ENCODE results near the gene EXOC1. TPM values are rescaled to one million over a fixed set of nuclear protein-coding genes. Genes with fewer than 3 reads are reported as not detected.

The EXOC1 gene
- total and polyA plus RNA-seq, 2 experiments from 2014 or later = 13.4 to 22.2 TPM

DNA sequence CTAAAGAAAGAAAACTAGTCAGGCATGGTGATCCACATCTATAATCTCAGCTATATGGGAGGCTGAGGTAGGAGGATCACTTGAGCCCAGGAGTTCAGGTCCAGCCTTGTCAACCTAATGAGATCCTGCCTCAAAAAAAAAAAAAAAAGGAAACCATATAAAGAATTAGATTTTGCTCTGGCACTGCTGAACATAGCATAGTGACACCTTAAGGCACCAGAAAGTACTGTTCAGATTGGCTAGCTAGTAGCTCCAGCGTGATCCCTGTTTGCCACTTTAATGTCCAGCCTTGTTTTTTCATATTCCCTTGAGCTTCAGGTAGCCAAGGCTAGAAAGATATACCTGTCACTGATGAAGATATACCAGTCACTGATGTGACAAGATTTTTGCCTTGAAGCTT is 34.1 kb downstream of the EXOC1 start:
- Mint-ChIP-seq H3K4me1 (peaks cover 5% of the 10 kb centered on the region; the same call in 2 of the 3 replicates), H3K27me3 (ENCODE audit: insufficient read depth, low read depth, poor library complexity) (no peaks in the 10 kb centered on the region), H3K9me3 (no peaks in the 10 kb centered on the region; the same call in 2 of the 3 replicates), H3K36me3 (ENCODE audit: low read depth) (no peaks in the 10 kb centered on the region), H3K27ac (no peak overlapping the region), H3K4me3 (no peak overlapping the region)
- no peaks in the 10 kb centered on the region for H3F3A ChIP-seq (replicated peaks; ENCODE audit: low read depth)
- no peak for ATAC-seq
- TF ChIP-seq, protein P1, sequence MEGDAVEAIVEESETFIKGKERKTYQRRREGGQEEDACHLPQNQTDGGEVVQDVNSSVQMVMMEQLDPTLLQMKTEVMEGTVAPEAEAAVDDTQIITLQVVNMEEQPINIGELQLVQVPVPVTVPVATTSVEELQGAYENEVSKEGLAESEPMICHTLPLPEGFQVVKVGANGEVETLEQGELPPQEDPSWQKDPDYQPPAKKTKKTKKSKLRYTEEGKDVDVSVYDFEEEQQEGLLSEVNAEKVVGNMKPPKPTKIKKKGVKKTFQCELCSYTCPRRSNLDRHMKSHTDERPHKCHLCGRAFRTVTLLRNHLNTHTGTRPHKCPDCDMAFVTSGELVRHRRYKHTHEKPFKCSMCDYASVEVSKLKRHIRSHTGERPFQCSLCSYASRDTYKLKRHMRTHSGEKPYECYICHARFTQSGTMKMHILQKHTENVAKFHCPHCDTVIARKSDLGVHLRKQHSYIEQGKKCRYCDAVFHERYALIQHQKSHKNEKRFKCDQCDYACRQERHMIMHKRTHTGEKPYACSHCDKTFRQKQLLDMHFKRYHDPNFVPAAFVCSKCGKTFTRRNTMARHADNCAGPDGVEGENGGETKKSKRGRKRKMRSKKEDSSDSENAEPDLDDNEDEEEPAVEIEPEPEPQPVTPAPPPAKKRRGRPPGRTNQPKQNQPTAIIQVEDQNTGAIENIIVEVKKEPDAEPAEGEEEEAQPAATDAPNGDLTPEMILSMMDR (conservative IDR thresholded peaks at IDR 0.05; ENCODE audit: low read depth in 2 of 2) = peak; percentile 33 to 35; a peak in 3 of 4 replicates
- no peak for TF ChIP-seq NANOG (IDR thresholded peaks at IDR 0.05; ENCODE audit: borderline replicate concordance)
- H3K4me3 ChIP-seq = no peak overlapping the region
- H3K9me2 ChIP-seq (ENCODE audit: insufficient read depth) = no peaks in the 10 kb centered on the region
- DNase-seq (ENCODE audit: low spot score) = peak; percentile 36
- no peak overlapping the region for H3K4me2 ChIP-seq
- no peak overlapping the region for H3K27ac ChIP-seq (ENCODE audit: low read depth)
- H3K27me3 ChIP-seq (ENCODE audit: insufficient read depth) = no peaks in the 10 kb centered on the region
- no peaks in the 10 kb centered on the region for H3K4me1 ChIP-seq (ENCODE audit: insufficient read depth)
- H2AFZ ChIP-seq = no peak overlapping the region
- H3K36me3 ChIP-seq (ENCODE audit: insufficient read depth) = no peaks in the 10 kb centered on the region
- H4K20me1 ChIP-seq (replicated peaks; ENCODE audit: insufficient read depth) = no peaks in the 10 kb centered on the region; the same call in 1 of the 2 replicates
- H3K79me2 ChIP-seq (replicated peaks; ENCODE audit: insufficient read depth) = no peaks in the 10 kb centered on the region

GRCh38 chr4:55892156-55892555 is 38.7 kb downstream of the EXOC1 start:
- ATAC-seq (no peak), DNase-seq (ENCODE audit: low spot score) (no peak)
- H3F3A ChIP-seq (replicated peaks; ENCODE audit: low read depth) = no peaks in the 10 kb centered on the region
- Mint-ChIP-seq H3K27me3 (ENCODE audit: insufficient read depth, low read depth, poor library complexity) (no peaks in the 10 kb centered on the region), H3K36me3 (ENCODE audit: low read depth) (peaks cover 5% of the 10 kb centered on the region; the same call in 2 of the 3 replicates), H3K4me3 (no peak overlapping the region), H3K27ac (no peak overlapping the region; the same call in 1 of the 2 replicates), H3K9me3 (no peaks in the 10 kb centered on the region), H3K4me1 (peaks cover 5% of the 10 kb centered on the region; the same call in 2 of the 3 replicates)
- no peaks in the 10 kb centered on the region for H3K79me2 ChIP-seq (replicated peaks; ENCODE audit: insufficient read depth)
- no peaks in the 10 kb centered on the region for H3K27me3 ChIP-seq (ENCODE audit: insufficient read depth)
- H3K9me2 ChIP-seq (ENCODE audit: insufficient read depth) = no peaks in the 10 kb centered on the region
- H3K4me2 ChIP-seq = no peak overlapping the region
- H3K4me1 ChIP-seq (ENCODE audit: insufficient read depth) = no peaks in the 10 kb centered on the region
- no peak overlapping the region for H3K4me3 ChIP-seq
- H3K27ac ChIP-seq (ENCODE audit: low read depth) = no peak overlapping the region
- no peak overlapping the region for H2AFZ ChIP-seq
- H4K20me1 ChIP-seq (replicated peaks; ENCODE audit: insufficient read depth) = no peaks in the 10 kb centered on the region
- H3K36me3 ChIP-seq (ENCODE audit: insufficient read depth) = no peaks in the 10 kb centered on the region
- TF ChIP-seq, protein P1 (conservative IDR thresholded peaks at IDR 0.05; ENCODE audit: low read depth in 2 of 2) = no peak
- no peak for TF ChIP-seq CREB1 (CRISPR knock-in tag; IDR thresholded peaks at IDR 0.05; ENCODE audit: low read depth)
- no peak for TF ChIP-seq POLR2AphosphoS5 (IDR thresholded peaks at IDR 0.05; ENCODE audit: low read depth)
- no peak for TF ChIP-seq ZNF114 (CRISPR knock-in tag; IDR thresholded peaks at IDR 0.05)
- no peak for TF ChIP-seq STAT1 (IDR thresholded peaks at IDR 0.05; ENCODE audit: unreplicated experiment)
- TF ChIP-seq ZNF462 (CRISPR knock-in tag; IDR thresholded peaks at IDR 0.05) = no peak
- TF ChIP-seq ZNF331 (CRISPR knock-in tag; IDR thresholded peaks at IDR 0.05; ENCODE audit: low read depth) = no peak
